Neutrophil (primary cell): ENCODE data around the gene CNMD.

Experiments used
- H3K27ac ChIP-seq: fragments of 200-600 bp; sonication (generic); 2 replicates; pipeline ENCODE4 v1.5.1; 2016; ENCODE audit warnings: mild to moderate bottlenecking, moderate library complexity
- H3K27me3 ChIP-seq: fragments of 200-600 bp; sonication (generic); 2 replicates; pipeline ENCODE4 v1.6.0; 2016; ENCODE audit warnings: mild to moderate bottlenecking
- H3K36me3 ChIP-seq: fragments of 200-600 bp; sonication (generic); 2 replicates; pipeline ENCODE4 v1.5.1; 2017
- H3K4me1 ChIP-seq, 2 experiments: fragments of 200-600 bp in 1 of 2; sonication (generic) in 1 of 2; 1 replicate in 1 of 2; 2 replicates in 1 of 2; pipeline versions ENCODE4 v1.5.1 to v1.6.1; 2013 to 2016; ENCODE audit warnings: low read depth in 1 of 2, low read length in 1 of 2, mild to moderate bottlenecking in 1 of 2, moderate library complexity in 1 of 2; ENCODE audit not compliant: control insufficient read depth in 1 of 2, insufficient read depth in 1 of 2
- H3K4me3 ChIP-seq, 2 experiments: fragments of 200-600 bp in 1 of 2; sonication (generic) in 1 of 2; 1 replicate in 1 of 2; 2 replicates in 1 of 2; pipeline ENCODE4 v1.5.1; 2013 to 2016; ENCODE audit warnings: low read depth in 1 of 2, low read length in 1 of 2, mild to moderate bottlenecking in 1 of 2, moderate library complexity in 1 of 2
- H3K9me3 ChIP-seq: fragments of 200-600 bp; sonication (generic); 2 replicates; pipeline ENCODE4 v1.5.1; 2016
- CTCF ChIP-seq: fragments of 200-600 bp; sonication (generic); IDR thresholded peaks from 2 replicates; pipeline ENCODE4 v1.5.1; 2016; ENCODE audit warnings: antibody characterized with exemption

The CNMD gene

GRCh38 chr13:52760077-52760476 is 20.5 kb upstream of the CNMD start:
- no peaks in the 10 kb centered on the region for H3K4me1 ChIP-seq
- H3K36me3 ChIP-seq = no peaks in the 10 kb centered on the region
- no peaks in the 10 kb centered on the region for H3K9me3 ChIP-seq
- no peak overlapping the region for H3K4me3 ChIP-seq
- no peak for TF ChIP-seq CTCF
- no peak overlapping the region for H3K27ac ChIP-seq
- H3K27me3 ChIP-seq = peaks cover 17% of the 10 kb centered on the region

- Histone ChIP-seq H3K4me1 (no peaks in the 10 kb centered on the region), H3K36me3 (no peaks in the 10 kb centered on the region), H3K9me3 (no peaks in the 10 kb centered on the region), H3K27ac (no peak overlapping the region), H3K4me3 (no peak overlapping the region), H3K27me3 (peaks cover 17% of the 10 kb centered on the region)
- no peak for TF ChIP-seq CTCF
Observed at GRCh38 chr13:52758114-52758513, 18.5 kb upstream of the CNMD start.

GRCh38 chr13:52751196-52751595 is 11.6 kb upstream of the CNMD start:
- no peaks in the 10 kb centered on the region for H3K9me3 ChIP-seq
- no peaks in the 10 kb centered on the region for H3K4me1 ChIP-seq
- TF ChIP-seq CTCF = no peak
- H3K27me3 ChIP-seq = peaks cover 50% of the 10 kb centered on the region
- H3K4me3 ChIP-seq = no peak overlapping the region
- no peak overlapping the region for H3K27ac ChIP-seq
- H3K36me3 ChIP-seq = no peaks in the 10 kb centered on the region

- TF ChIP-seq CTCF = no peak
- H3K4me1 ChIP-seq = no peaks in the 10 kb centered on the region
- no peaks in the 10 kb centered on the region for H3K36me3 ChIP-seq
- H3K27me3 ChIP-seq = peaks cover 54% of the 10 kb centered on the region
- no peak overlapping the region for H3K27ac ChIP-seq
- H3K9me3 ChIP-seq = no peaks in the 10 kb centered on the region
- no peak overlapping the region for H3K4me3 ChIP-seq
Observed at GRCh38 chr13:52750713-52751112, 11.1 kb upstream of the CNMD start.

GRCh38 chr13:52749419-52749818 is 9.8 kb upstream of the CNMD start:
- no peak overlapping the region for H3K4me3 ChIP-seq
- no peak overlapping the region for H3K27ac ChIP-seq
- no peaks in the 10 kb centered on the region for H3K36me3 ChIP-seq
- TF ChIP-seq CTCF = no peak
- no peaks in the 10 kb centered on the region for H3K9me3 ChIP-seq
- no peaks in the 10 kb centered on the region for H3K4me1 ChIP-seq
- H3K27me3 ChIP-seq = peaks cover 66% of the 10 kb centered on the region

- Histone ChIP-seq H3K4me1 (no peaks in the 10 kb centered on the region), H3K9me3 (no peaks in the 10 kb centered on the region), H3K27ac (no peak overlapping the region), H3K27me3 (peaks cover 88% of the 10 kb centered on the region), H3K36me3 (no peaks in the 10 kb centered on the region), H3K4me3 (no peak overlapping the region)
- no peak for TF ChIP-seq CTCF
Observed at GRCh38 chr13:52746141-52746540, 6.5 kb upstream of the CNMD start.
